Mesothelial cell of epicardium (in vitro differentiated cells): ENCODE data around the gene HEPHL1. TPM values are rescaled to one million over a fixed set of nuclear protein-coding genes. Genes with fewer than 3 reads are reported as not detected.

Experiments used
- DNase-seq, 2 experiments: peaks; one replicate each; pipeline ENCODE4 v3.0.0; 2021; ENCODE audit warnings: low spot score in 2 of 2; ENCODE audit not compliant: unreplicated experiment in 2 of 2
- H3K27ac Mint-ChIP-seq: 2 replicates; pipeline ENCODE4 v1.8.0; 2021; ENCODE audit warnings: mixed read lengths
- H3K27me3 Mint-ChIP-seq: 2 replicates; pipeline ENCODE4 v1.8.0; 2021; ENCODE audit warnings: low read depth, mixed read lengths
- H3K36me3 Mint-ChIP-seq: 2 replicates; pipeline ENCODE4 v1.8.0; 2021; ENCODE audit warnings: mixed read lengths
- H3K4me1 Mint-ChIP-seq: 2 replicates; pipeline ENCODE4 v1.8.0; 2021; ENCODE audit warnings: mixed read lengths
- H3K4me3 Mint-ChIP-seq: 2 replicates; pipeline ENCODE4 v1.8.0; 2021; ENCODE audit warnings: mild to moderate bottlenecking, moderate library complexity, mixed read lengths
- H3K9me3 Mint-ChIP-seq: 2 replicates; pipeline ENCODE4 v1.8.0; 2021; ENCODE audit warnings: mixed read lengths
- total RNA-seq: library from RNA; stranded (reverse); gene quantifications from 3 replicates; pipeline ENCODE4 v1.2.1, GENCODE V29; 2021
- TF ChIP-seq, protein P1 (sequence below): fragments of 200-600 bp; sonication (generic); IDR thresholded peaks from one replicate; pipeline ENCODE4 v1.5.0; 2021; ENCODE audit warnings: antibody characterized with exemption; ENCODE audit not compliant: unreplicated experiment

Gene HEPHL1
- total RNA-seq, 1 donor from 2014 or later: not detected

DNA sequence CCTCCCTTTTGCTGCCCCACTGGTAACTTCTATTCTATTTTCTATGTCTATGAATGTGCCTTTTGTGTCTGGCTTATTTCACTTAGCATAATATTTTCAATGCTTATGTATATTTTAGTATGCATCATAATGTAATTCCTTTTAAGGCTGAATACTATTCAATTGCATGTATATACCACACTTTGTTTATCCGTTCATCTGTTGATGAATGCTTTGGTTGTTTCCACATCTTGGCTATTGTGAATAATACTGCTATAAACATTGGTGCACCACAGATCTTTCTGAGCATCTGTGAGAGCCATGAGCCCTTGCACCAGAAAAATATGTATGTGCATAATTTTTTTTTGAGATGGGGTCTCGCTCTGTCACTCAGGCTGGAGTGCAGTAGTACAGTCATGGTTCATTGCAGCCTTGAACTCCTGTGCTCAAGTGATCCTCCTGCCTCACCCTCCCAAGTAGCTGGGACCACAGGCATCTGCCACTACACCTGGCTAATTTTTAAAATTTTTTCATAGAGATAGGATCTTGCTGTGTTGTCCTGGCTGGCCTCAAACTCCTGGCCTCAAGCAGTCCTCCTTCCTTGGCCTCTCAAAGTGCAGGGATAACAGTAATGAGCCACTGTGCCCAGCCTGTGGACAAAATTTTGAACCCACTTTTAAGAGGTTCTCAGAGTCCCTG lies 27.0 kb downstream of the HEPHL1 start:
- Mint-ChIP-seq H3K4me3 (no peak overlapping the region), H3K36me3 (no peaks in the 10 kb centered on the region), H3K4me1 (peaks cover 2% of the 10 kb centered on the region), H3K27ac (no peak overlapping the region), H3K9me3 (peaks cover 20% of the 10 kb centered on the region), H3K27me3 (peaks cover 11% of the 10 kb centered on the region)
- TF ChIP-seq, protein P1, sequence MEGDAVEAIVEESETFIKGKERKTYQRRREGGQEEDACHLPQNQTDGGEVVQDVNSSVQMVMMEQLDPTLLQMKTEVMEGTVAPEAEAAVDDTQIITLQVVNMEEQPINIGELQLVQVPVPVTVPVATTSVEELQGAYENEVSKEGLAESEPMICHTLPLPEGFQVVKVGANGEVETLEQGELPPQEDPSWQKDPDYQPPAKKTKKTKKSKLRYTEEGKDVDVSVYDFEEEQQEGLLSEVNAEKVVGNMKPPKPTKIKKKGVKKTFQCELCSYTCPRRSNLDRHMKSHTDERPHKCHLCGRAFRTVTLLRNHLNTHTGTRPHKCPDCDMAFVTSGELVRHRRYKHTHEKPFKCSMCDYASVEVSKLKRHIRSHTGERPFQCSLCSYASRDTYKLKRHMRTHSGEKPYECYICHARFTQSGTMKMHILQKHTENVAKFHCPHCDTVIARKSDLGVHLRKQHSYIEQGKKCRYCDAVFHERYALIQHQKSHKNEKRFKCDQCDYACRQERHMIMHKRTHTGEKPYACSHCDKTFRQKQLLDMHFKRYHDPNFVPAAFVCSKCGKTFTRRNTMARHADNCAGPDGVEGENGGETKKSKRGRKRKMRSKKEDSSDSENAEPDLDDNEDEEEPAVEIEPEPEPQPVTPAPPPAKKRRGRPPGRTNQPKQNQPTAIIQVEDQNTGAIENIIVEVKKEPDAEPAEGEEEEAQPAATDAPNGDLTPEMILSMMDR: no peak
- DNase-seq: no peak

DNA sequence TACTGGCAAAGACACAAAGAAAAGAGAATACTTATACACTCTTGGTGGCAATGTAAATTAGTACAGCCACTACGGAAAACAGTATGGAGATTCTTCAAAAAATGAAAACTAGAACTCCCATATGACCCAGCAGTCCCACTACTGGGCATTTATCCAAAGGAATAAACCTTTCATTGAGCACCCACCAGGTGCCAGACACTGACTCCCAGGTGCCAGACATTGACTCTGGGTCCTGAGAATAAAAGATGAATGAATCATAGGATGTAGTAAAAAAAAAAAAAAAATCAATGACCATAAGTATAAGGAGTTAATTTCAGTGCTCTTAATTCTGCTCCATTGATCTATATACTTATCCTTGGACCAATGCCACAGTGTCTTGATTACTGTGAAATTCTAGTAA lies 28.2 kb downstream of the HEPHL1 start:
- H3K9me3 Mint-ChIP-seq: peaks cover 20% of the 10 kb centered on the region
- TF ChIP-seq, protein P1: no peak
- no peaks in the 10 kb centered on the region for H3K36me3 Mint-ChIP-seq
- H3K27me3 Mint-ChIP-seq: peaks cover 13% of the 10 kb centered on the region
- H3K27ac Mint-ChIP-seq: no peak overlapping the region
- H3K4me1 Mint-ChIP-seq: peaks cover 2% of the 10 kb centered on the region
- no peak overlapping the region for H3K4me3 Mint-ChIP-seq
- DNase-seq: no peak

DNA sequence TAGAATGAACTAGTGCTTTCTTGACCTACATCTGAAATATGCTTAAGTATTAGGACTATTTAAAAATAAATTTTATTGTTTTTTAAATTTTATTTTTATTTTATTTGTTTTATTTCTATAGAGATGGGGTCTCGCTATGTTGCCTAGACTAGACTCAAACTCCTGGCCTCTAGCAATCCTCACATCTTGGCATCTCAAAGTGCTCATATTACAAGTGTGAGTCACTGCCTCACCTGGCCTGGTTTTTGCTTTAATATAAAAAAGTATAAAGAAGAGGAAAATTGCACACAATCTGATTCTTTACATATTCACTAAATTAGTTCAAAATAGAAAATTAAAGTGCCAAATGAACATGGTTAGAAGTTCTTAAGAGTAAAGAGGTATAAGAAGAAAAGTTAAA lies 37.5 kb downstream of the HEPHL1 start:
- Mint-ChIP-seq H3K4me1 (no peaks in the 10 kb centered on the region), H3K27me3 (peaks cover 16% of the 10 kb centered on the region), H3K27ac (no peak overlapping the region), H3K4me3 (no peak overlapping the region), H3K9me3 (peaks cover 13% of the 10 kb centered on the region), H3K36me3 (no peaks in the 10 kb centered on the region)
- TF ChIP-seq, protein P1: no peak
- no peak for DNase-seq

DNA sequence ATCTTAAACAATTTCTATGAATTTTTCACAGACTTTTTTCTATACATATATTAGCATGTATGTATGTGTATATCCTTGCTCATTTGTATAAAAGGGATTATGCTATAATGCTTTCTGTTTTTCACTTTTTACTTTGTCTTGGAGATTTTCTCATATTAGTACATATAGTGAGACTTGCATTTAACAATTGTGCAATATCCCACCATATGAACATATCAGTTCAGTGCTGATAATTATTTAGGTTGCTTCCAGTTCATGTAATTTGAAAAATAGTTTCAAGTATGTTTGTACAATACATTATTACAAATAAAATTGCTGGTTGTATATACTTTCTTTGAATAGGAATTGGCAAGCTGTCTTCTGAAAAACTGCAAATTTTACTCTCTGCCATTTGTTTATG lies 37.9 kb downstream of the HEPHL1 start:
- no peak for DNase-seq
- no peaks in the 10 kb centered on the region for H3K36me3 Mint-ChIP-seq
- peaks cover 14% of the 10 kb centered on the region for H3K27me3 Mint-ChIP-seq
- TF ChIP-seq, protein P1: no peak
- H3K27ac Mint-ChIP-seq: no peak overlapping the region
- no peaks in the 10 kb centered on the region for H3K4me1 Mint-ChIP-seq
- no peak overlapping the region for H3K4me3 Mint-ChIP-seq
- H3K9me3 Mint-ChIP-seq: peaks cover 13% of the 10 kb centered on the region

DNA sequence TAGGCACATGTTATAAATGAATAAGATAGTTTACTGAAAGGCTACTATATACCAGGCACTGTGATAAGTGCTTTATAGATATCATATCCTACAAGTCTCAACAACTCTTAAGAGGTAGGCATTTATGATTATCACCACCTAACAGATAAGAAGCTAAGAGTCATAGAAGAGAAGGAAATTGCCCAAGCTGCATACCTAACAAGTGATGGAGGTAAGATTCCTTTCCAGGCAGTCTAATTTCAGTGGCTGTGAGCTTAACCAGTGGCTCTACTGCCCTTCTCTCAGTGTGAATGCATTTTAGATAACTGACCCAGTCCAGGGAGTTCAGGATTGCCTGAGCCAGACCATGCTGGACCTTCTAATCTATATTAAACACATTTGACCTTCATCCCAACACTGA lies 39.2 kb downstream of the HEPHL1 start:
- Mint-ChIP-seq H3K27ac (no peak overlapping the region), H3K4me1 (no peaks in the 10 kb centered on the region), H3K4me3 (no peak overlapping the region), H3K9me3 (peaks cover 10% of the 10 kb centered on the region), H3K36me3 (no peaks in the 10 kb centered on the region), H3K27me3 (peaks cover 19% of the 10 kb centered on the region)
- TF ChIP-seq, protein P1: no peak
- DNase-seq: no peak
